Muscle of arm (tissue), 14 donors: ENCODE data around the gene UQCC2. TPM values are rescaled to one million over a fixed set of nuclear protein-coding genes. Genes with fewer than 3 reads are reported as not detected.

ENCODE experiments used
- DNase-seq: peaks from one replicate; pipeline ENCODE4 v3.0.0-alpha.2; 2013
- long read RNA-seq, 11 donors: transcript quantifications; one replicate each; lab custom pipeline, GENCODE V29; 2026
- polyA plus RNA-seq, 12 donors: library from polyadenylated mRNA; unstranded; fragments of 120-200 nt; gene quantifications; one replicate each; pipeline ENCODE4 v1.2.1, GENCODE V29; 2013; ENCODE audit not compliant: insufficient read length in 12 of 12

The UQCC2 gene
- polyA plus RNA-seq: 10 to 100 TPM in 11 of 12 donors, not detected in 1; 40.5 to 90.5 (median 67.4) TPM
- long read RNA-seq, donor 1, full-length matches to known transcripts: 246 of 246 reads
- long read RNA-seq, donor 1, partial matches to known transcripts: 0 of 246 reads
- long read RNA-seq, donor 1, other reads (novel, unspliced or antisense): 0 of 246 reads
- long read RNA-seq, donor 2, full-length matches to known transcripts: 98 of 98 reads
- long read RNA-seq, donor 2, partial matches to known transcripts: 0 of 98 reads
- long read RNA-seq, donor 2, other reads (novel, unspliced or antisense): 0 of 98 reads
- long read RNA-seq, donor 3, full-length matches to known transcripts: 47 of 47 reads
- long read RNA-seq, donor 3, partial matches to known transcripts: 0 of 47 reads
- long read RNA-seq, donor 3, other reads (novel, unspliced or antisense): 0 of 47 reads
- long read RNA-seq, donor 4, full-length matches to known transcripts: 32 of 32 reads
- long read RNA-seq, donor 4, partial matches to known transcripts: 0 of 32 reads
- long read RNA-seq, donor 4, other reads (novel, unspliced or antisense): 0 of 32 reads
- long read RNA-seq, donor 5, full-length matches to known transcripts: 117 of 117 reads
- long read RNA-seq, donor 5, partial matches to known transcripts: 0 of 117 reads
- long read RNA-seq, donor 5, other reads (novel, unspliced or antisense): 0 of 117 reads
- long read RNA-seq, donor 6, full-length matches to known transcripts: 53 of 53 reads
- long read RNA-seq, donor 6, partial matches to known transcripts: 0 of 53 reads
- long read RNA-seq, donor 6, other reads (novel, unspliced or antisense): 0 of 53 reads
- long read RNA-seq, donor 7, full-length matches to known transcripts: 44 of 44 reads
- long read RNA-seq, donor 7, partial matches to known transcripts: 0 of 44 reads
- long read RNA-seq, donor 7, other reads (novel, unspliced or antisense): 0 of 44 reads
- long read RNA-seq, donor 8, full-length matches to known transcripts: 79 of 79 reads
- long read RNA-seq, donor 8, partial matches to known transcripts: 0 of 79 reads
- long read RNA-seq, donor 8, other reads (novel, unspliced or antisense): 0 of 79 reads
- long read RNA-seq, donor 9, full-length matches to known transcripts: 46 of 46 reads
- long read RNA-seq, donor 9, partial matches to known transcripts: 0 of 46 reads
- long read RNA-seq, donor 9, other reads (novel, unspliced or antisense): 0 of 46 reads
- long read RNA-seq, donor 10, full-length matches to known transcripts: 63 of 63 reads
- long read RNA-seq, donor 10, partial matches to known transcripts: 0 of 63 reads
- long read RNA-seq, donor 10, other reads (novel, unspliced or antisense): 0 of 63 reads
- long read RNA-seq, donor 11, full-length matches to known transcripts: 96 of 96 reads
- long read RNA-seq, donor 11, partial matches to known transcripts: 0 of 96 reads
- long read RNA-seq, donor 11, other reads (novel, unspliced or antisense): 0 of 96 reads

- DNase-seq: peak; percentile 98
These were observed at the start of gene UQCC2 for GRCh38 chr6:33711140-33712129. Gene UQCC2 (minus strand): TSS chr6:33711700. CDS start chr6:33711686, 14 bp downstream.

GRCh38 chr6:33759887-33760629 is 48.6 kb upstream of the UQCC2 start:
- DNase-seq: no peak

- DNase-seq: no peak
These were observed 47.3 kb upstream of the UQCC2 start for GRCh38 chr6:33758815-33759216.

GRCh38 chr6:33757906-33758305 is 46.4 kb upstream of the UQCC2 start:
- no peak for DNase-seq

- DNase-seq: no peak
These were observed 45.6 kb upstream of the UQCC2 start for GRCh38 chr6:33757113-33757512.

- DNase-seq: no peak
These were observed 44.9 kb upstream of the UQCC2 start for GRCh38 chr6:33756211-33756954.

GRCh38 chr6:33755070-33755869 is 43.8 kb upstream of the UQCC2 start:
- DNase-seq: no peak

GRCh38 chr6:33754222-33754621 is 42.7 kb upstream of the UQCC2 start:
- DNase-seq: no peak

GRCh38 chr6:33752646-33753015 is 41.1 kb upstream of the UQCC2 start:
- DNase-seq: no peak

GRCh38 chr6:33751771-33752645 is 40.5 kb upstream of the UQCC2 start:
- no peak for DNase-seq

- no peak for DNase-seq
These were observed 38.9 kb upstream of the UQCC2 start for GRCh38 chr6:33750244-33750991.

- no peak for DNase-seq
These were observed 37.9 kb upstream of the UQCC2 start for GRCh38 chr6:33749401-33749800.

GRCh38 chr6:33748841-33749240 is 37.3 kb upstream of the UQCC2 start:
- DNase-seq: no peak

GRCh38 chr6:33747823-33748222 is 36.3 kb upstream of the UQCC2 start:
- DNase-seq: no peak

GRCh38 chr6:33746651-33747100 is 35.2 kb upstream of the UQCC2 start, which contains the start of gene IP6K3:
Gene IP6K3 (minus strand): TSS chr6:33746905. CDS start chr6:33735476, 11,429 bp downstream.
- DNase-seq: peak; percentile 35
